ENCODE data around the gene REXO5.
"Not testable (repeated sequence)": the region's sequence is repeated elsewhere in the genome, so short reads cannot be mapped to it uniquely, and the experiment has no call there.

REXO5 gene

GRCh38 chr16:20849589-20850390 is 43.5 kb downstream of the REXO5 start:
- DNase-seq (ENCODE audit: low read depth): no peak

- DNase-seq (ENCODE audit: low read depth): no peak
Measured at GRCh38 chr16:20850981-20851380, 44.7 kb downstream of the REXO5 start.

- no peak for DNase-seq (ENCODE audit: low read depth)
Measured at GRCh38 chr16:20851601-20852000, 45.3 kb downstream of the REXO5 start.

DNA sequence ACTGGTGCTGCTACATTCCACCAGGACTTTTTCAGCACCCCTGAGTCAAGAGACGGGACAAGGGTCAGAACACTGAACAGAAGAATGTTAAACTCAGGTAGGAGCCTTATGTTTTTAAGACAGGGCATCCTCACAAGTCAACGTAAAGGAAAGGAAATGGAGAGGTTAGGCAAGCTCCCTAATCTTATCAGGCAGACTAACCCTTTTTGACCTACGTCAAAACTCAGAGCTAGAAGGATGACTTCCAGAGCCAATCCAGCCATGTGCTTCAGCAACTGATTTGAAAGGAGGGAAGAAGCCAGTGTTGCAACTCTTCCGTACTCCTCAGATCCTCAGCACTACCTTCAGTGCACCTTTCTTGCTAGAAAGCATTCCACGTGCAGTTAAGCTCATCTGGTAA is 46.8 kb downstream of the REXO5 start:
- no peak for DNase-seq (ENCODE audit: low read depth)

- no peak for DNase-seq (ENCODE audit: low read depth)
Measured at GRCh38 chr16:20853981-20854620, 47.8 kb downstream of the REXO5 start.

DNA sequence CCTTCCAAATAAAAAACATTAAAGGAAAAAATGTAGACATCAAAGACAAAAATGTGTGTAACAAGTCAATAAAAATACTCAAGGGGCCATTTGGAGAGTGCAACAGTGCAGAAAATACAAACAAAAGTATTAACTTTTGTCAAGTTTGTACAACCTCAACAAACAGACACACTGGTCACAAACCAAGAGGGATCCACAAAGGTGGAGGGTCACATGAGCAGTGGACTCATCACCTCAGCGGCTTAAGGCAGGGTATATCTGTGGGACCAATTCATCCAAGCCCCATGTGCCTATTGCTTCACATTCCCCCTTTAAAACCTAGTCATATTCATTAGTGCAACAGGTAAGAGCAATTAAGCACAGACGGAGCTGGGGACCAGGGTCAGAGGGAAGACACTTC is 48.6 kb downstream of the REXO5 start:
- DNase-seq (ENCODE audit: low read depth): no peak

DNA sequence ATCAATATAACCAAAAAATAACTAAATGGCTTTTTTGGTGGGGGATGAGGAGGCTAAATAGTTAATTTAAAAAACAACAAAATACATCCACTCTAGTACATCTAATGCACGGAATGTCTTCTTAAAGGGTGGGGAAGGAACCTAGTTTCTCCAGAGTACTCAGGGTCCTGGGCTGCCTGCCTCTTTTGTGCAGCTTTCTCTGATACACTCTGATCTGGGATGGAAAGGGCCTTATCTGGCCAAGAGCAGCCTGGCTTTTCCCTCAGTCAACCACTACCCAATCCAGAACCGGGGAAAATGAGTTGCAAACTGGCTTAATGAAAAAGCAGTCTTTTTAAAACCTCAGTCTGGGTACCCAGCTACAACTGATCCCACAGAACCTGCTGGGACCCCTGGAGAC is 51.0 kb downstream of the REXO5 start:
- no peak for DNase-seq (ENCODE audit: low read depth)

- no peak for DNase-seq (ENCODE audit: low read depth)
Measured at GRCh38 chr16:20859229-20859628, 52.9 kb downstream of the REXO5 start.

DNA sequence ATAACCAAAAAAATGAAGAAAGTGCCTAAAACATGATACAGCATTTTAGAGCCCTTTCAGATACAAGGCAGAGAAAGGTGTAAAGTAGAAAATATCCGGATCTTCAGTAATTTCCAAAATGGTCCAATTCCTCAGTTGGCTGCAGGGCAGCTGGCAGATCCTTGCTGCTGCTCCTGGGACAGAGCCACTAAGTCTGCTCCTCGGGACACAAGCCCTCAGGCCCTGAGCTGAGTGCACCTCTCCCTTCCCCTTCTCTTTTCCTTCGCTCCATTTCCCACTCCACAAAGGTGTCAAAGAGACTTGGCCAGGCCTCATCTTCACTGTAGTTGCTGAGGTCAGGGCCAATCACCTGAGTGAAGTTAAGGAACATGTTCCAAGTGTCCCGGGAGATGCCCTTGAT is 53.4 kb downstream of the REXO5 start:
- no peak for DNase-seq (ENCODE audit: low read depth)

DNA sequence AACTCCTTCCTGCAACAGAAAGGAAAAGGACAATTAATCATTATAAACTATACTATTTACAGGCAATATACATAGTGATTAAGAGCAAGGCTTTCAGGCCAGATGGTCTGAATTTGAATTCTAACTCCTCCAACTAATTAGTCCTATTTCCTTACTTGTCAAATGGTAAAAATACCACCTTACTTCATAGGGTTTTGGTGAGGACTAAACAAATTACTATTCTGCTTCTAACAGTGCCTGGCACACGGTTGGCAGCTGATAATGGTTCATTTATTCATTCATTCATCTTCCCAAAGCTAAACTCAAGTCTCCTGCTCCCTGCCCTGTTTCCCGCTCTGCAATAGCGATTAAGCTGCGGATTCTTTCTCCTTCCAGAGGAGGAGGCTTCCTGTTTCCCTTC is 54.0 kb downstream of the REXO5 start:
- DNase-seq (ENCODE audit: low read depth): no peak

- not testable (repeated sequence) for DNase-seq (ENCODE audit: low read depth)
Measured at GRCh38 chr16:20860995-20861394, 54.7 kb downstream of the REXO5 start.

GRCh38 chr16:20862162-20862960 is 56.0 kb downstream of the REXO5 start:
- no peak for DNase-seq (ENCODE audit: low read depth)

DNA sequence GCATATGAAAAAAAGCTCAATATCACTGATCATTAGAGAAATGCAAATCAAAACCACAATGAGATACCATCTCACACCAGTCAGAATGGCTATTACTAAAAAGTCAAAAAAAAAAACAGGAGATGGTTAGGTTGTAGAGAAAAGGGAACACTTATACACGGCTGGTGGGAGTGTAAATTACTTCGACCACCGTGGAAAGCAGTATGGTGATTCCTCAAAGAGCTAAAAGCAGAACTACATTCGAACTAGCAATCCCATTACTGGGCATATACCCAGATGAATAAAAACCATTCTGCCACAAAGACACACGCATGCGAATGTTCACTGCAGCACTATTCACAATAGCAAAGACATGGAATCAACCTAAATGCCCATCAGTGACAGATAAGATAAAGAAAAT is 58.0 kb downstream of the REXO5 start:
- not testable (repeated sequence) for DNase-seq (ENCODE audit: low read depth)

GRCh38 chr16:20865420-20866131 is 59.2 kb downstream of the REXO5 start:
- no peak for DNase-seq (ENCODE audit: low read depth)

DNA sequence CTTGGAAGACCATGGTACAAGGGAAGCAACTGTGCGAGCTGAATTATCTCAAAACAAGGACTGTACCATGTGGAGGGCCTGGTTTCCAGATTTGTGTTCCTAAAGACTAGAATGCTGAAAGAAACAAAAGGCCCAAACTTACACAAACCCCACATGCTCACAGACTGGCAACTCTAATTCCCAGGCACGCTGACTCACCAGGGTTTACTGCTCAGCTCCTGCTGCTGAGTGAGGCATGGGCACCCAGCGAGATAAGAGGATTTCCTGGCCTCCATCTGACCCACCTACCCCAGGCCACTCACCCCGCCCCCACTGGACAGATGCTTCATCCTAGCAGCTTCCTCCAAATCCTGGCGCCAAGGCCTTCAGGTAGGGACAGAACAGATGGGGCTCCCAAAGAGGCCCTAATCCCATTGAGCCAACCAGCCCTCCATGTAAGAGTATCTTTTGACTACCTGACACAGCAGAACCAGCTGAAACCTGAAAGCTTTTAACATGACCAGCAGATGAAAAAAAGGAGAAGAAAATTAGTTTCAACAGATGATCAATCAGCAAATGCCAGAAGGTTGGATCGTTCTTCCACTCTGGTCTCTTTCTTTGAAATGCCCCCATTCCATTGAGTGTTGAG is 59.9 kb downstream of the REXO5 start:
- no peak for DNase-seq (ENCODE audit: low read depth)

GRCh38 chr16:20866801-20867200 is 60.5 kb downstream of the REXO5 start:
- no peak for DNase-seq (ENCODE audit: low read depth)

- DNase-seq (ENCODE audit: low read depth): no peak
Measured at GRCh38 chr16:20867585-20867984, 61.3 kb downstream of the REXO5 start.

- no peak for DNase-seq (ENCODE audit: low read depth)
Measured at GRCh38 chr16:20868890-20869289, 62.6 kb downstream of the REXO5 start.

- DNase-seq (ENCODE audit: low read depth): no peak
Measured at GRCh38 chr16:20870122-20870820, 63.9 kb downstream of the REXO5 start.

DNA sequence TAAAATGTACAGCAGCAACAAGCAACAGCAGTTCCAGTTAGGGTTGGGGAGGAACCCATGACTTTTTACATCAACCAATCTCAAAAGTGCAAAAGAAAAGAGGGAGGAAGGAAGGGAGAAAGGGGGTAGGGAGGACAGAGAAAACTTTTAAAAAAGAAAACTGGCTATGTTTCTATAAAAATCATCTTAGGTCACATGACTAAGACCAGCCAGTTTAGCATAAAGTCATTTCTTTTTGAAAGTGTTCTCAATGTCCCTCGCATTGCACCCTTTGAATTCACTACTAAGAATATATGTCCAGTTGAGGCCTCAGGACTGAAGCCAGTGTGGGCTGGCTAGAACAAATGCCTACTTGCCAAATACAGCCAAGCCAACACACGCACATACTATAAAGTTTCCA is 64.9 kb downstream of the REXO5 start:
- no peak for DNase-seq (ENCODE audit: low read depth)

Data from CMK (cell line).